ENCODE results near the gene FAM32A. TPM values are rescaled to one million over a fixed set of nuclear protein-coding genes. Genes with fewer than 3 reads are reported as not detected.

Gene FAM32A
- total RNA-seq (2014; rRNA removed; shearing (Covaris generic)) = 119 and 140 TPM in 2 replicates

DNA sequence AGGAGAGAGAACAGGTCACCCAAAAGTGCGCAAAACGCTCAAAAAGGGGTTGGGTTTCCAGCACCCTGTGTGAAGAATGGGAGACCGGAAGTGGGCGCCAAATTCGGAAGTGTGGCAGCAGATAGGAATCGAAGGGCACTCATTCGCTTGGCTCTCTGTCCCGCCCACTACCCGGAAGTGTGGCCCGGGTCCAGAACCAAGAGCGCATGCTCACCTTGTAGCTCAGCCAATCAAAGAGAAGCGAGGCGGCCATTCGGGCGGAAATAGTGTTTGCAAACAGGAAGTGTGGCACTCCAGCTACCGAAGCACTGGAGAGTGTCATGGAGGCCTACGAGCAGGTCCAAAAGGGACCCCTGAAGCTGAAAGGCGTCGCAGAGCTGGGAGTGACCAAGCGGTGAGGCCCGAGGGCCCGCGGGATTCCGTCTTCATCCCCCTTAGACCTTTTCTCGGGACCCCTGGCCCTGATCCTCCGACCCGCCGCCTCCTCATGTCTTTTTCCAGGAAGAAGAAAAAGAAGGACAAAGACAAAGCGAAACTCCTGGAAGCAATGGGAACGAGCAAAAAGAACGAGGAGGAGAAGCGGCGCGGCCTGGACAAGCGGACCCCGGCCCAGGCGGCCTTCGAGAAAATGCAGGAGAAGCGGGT, at the start of gene FAM32A:
Gene FAM32A, plus strand, starts transcription at position 288 of the 645 bp plus-strand sequence. Its CDS starts 33 bp downstream, at position 321.
- peak; percentile 99 for DNase-seq (ENCODE audit: low read depth)

DNA sequence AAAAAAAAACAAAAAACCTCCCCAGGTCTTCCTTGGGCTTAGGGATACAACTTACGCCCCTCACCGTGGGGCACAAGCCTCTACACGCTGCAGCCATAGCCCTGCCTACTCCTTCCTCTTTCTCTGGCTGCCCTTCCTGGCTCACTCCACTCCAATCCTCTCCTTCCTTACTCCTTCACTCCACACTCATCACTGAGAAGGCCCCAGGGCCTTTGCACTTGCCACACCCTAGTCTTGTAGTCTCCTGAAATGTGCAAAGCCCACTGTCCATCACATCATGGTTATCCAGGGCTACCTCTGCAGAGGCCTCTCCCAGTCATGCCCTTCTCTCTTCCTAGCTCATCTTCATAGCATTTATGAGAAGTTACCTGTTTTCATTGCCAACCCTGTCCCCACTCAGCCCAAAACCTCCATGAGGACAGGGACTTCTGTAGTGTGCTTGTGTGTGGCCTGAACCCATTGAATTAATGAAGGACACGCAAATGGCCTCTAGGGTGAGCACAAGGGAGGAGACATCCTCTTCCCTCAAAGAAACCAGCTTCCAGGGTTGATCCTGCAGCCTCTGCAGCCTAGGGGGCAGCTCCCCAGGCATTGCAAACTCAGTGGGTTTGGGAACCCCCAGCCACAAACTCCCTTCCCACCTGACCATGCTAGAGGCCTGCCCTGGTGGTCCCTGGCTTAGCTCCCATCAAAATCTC, 49.6 kb upstream of the FAM32A start:
- DNase-seq (ENCODE audit: low read depth) = no peak

DNA sequence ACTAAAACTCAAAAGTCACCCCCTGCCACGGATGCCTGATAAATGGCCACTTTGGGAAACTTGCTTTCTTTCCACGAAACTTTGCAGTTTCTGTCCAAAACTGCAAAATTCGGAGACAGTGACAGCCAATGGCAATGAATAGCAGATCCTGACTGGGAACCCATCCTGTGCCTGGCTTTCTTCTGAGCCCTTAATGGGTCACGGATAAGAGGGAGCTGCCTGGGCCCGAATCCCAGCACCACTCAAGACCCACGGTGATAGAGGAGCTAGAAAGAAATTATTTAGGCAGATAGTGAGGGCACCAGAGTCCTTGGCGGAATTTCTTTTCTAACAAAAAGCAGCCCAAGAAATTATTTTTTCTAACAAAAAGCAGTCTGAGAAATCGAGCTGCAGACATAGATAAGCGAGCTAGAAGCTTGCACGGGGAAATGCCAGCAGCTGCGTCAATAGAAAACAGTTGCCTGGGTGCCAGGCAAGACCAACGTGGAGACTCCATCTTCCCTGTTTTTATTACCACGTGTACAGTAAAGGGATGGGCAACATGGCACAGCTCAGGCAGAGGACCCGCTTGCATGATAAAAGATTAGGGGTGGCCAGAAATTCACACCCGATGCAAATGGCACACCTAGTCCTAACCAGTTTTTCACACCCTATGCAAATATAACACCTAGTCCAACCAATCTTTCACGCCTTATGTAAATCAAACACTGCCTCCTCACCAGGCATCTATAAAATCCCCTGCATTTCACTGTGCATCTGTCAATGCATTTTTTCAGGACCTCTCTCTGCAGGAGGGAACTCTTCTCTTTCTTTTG, 48.8 kb upstream of the FAM32A start:
- no peak for DNase-seq (ENCODE audit: low read depth)

DNA sequence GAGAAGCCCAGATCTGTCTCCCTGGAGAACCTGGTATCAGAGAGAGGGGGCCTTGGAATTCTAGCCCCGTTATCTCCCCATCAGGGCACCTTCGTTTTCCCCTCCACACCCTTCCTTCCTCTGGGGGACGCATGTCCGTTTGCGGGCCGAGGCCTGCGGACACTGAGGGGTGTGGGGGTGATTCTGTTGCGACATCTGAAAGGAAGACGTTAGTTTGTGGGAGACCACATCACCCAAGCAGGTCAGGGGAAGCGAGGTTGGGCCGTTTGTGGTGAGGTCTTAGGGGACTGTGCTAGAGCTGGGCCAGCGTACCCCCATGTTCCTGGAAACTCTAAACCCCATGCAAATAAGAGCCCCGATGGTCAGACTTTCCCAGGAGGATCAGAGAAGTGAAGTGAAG, 45.5 kb upstream of the FAM32A start:
- no peak for DNase-seq (ENCODE audit: low read depth)

DNA sequence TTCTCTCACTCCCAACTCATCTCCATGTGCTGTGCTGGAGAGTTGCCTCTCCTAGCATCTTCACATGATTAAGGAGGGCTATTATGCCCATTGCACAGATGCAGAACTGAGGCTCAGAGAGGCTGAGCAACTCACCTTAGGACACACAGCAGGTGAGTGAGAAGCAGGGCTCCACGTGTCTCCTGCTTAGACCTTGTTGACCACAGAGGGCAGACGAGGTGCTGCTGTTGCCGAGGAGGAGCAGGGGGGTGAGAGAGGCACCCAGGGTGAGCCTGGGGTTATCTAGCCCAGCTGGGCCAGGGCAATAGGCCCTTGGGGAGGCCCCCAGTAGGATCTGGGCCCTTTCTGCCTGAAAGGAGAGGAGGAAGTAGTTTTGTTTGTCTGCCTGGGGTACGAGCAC, 44.2 kb upstream of the FAM32A start:
- DNase-seq (ENCODE audit: low read depth) = no peak

DNA sequence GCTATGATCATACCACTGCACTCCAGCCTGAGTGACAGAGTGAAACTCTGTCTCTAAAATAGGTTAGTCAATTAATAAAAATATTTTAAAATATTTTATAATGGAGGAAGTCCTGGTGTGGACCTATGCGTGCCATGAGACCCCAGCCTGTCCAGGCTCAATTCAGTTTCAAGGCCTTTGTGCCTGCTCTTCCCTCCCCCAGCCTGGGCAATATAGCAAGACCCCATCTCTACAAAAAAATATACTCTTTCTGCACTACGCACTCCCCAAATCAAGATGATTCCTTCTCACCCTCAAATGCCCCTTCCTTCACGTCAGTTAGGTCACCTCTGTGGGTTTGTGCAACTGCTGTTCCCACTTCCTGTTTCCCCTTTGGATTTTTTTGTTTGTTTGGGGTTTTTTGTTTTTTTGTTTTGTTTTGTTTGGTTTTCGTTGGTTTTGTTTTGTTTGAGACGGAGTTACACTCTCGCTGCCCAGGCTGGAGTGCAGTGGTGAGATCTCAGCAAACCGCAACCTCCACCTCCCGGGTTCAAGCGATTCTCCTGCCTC, 43.1 kb upstream of the FAM32A start:
- DNase-seq (ENCODE audit: low read depth) = no peak

DNA sequence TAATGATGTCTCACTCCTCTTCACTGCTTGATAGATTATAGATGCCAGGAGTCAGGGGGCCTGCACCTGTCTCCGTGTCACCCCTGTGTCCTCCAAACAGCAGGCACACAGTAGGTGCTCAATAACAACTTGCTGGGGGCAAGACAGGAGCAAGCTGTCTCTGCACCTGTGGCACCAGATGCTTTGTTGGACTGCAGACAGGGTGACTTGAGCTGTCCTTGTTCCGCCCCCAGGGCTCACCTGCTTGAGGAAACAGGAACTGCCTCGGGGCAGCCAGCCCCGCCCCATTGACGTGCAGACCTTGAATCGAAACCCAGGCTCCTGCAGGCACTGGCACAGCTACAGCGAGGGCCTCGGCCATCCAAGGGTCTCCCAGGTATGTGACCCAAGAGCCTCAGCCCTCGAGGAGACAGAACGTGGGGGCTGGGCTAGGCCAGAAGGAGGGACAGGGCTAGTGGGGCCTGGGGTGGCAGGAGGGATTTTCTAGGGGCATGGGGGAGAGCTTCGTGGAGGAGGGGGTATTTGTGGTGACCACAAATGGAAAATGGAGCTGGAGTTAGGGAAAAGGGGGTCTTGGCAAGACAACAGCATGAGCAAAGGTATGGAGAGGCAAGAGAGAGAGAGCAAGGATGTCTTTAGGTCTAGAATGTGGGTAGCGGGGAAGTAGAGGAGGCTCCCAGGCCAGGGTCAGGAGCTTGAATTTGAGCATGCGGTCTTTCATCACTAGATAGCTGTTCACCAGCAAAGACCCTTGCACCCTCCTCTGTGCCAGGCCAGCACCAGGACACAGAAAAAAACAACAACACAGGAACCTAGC, 41.6 kb upstream of the FAM32A start, which contains the start of gene HSH2D:
Gene HSH2D, plus strand, starts transcription at position 287 of the 817 bp plus-strand sequence. CDS start 5,066 bp downstream, outside the sequence.
- no peak for DNase-seq (ENCODE audit: low read depth)

DNA sequence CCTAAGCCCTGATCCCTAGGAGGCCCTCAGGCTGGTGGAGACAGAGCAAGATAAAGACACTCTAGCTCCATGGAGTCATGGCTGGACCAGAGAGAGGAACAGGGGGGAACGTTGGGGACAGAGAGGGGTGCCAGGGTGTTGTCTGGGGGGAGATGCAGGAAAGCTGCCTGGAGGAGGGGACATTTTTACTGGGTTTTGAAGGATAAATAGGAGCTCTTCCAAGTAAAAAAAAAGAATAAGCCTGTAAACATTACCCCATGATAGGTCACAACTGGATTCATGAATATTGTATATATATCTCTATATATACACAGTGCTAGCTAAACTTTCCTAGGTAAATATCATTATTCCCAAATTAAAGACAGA, 41.0 kb upstream of the FAM32A start:
- no peak for DNase-seq (ENCODE audit: low read depth)

DNA sequence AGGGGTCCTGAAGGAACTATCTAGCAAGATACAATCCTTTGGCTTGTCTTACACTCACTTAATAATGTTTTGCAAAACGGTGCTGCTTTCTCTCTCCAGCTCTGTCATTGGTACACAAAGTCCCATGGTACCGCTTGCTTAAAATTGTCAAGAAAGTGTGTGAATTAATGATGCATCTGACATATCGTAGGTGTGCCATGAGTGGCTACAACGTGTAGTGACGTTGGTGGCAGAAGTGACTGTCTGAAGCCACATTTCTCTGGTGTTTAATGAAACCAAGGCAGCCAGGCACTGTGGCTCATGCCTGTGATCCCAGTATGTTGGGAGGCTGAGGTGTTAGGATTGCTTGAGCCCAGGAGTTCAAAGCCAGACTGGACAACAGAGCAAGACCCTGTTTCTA, 39.1 kb upstream of the FAM32A start:
- no peak for DNase-seq (ENCODE audit: low read depth)

DNA sequence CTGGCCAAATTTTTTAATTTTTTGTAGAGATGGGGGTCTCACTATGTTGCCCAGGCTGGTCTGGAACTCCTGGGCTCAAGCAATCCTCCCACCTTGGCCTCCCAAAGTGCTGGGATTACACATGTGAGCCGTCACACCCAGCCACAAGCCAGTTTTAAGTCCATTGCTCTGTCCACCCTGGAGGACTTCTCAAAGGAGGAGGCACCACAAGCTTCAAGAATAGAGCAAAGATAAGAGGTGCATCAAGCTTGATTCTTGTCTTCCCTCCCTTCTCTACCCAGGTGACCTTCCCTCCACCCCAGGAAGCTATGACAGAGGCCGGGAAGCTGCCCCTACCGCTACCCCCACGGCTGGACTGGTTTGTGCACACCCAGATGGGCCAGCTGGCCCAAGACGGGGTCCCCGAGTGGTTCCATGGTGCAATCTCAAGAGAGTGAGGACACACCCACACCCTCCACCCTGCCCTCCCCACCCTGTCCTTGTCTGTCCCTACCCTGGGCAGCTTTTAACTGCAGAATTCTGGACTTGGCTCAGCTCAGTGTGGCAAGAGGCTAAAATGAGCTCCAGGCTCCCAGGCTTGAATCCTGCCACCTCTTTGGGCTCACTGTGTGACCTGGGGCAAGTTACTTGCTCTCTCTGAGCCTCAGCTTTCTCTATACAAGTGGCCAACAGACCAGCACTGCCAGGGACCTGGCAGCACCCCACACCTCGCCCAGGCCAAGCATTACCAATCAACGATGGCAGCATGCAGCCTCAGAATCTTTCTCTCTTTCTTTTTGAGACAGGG, 36.6 kb upstream of the FAM32A start:
- DNase-seq (ENCODE audit: low read depth) = no peak

DNA sequence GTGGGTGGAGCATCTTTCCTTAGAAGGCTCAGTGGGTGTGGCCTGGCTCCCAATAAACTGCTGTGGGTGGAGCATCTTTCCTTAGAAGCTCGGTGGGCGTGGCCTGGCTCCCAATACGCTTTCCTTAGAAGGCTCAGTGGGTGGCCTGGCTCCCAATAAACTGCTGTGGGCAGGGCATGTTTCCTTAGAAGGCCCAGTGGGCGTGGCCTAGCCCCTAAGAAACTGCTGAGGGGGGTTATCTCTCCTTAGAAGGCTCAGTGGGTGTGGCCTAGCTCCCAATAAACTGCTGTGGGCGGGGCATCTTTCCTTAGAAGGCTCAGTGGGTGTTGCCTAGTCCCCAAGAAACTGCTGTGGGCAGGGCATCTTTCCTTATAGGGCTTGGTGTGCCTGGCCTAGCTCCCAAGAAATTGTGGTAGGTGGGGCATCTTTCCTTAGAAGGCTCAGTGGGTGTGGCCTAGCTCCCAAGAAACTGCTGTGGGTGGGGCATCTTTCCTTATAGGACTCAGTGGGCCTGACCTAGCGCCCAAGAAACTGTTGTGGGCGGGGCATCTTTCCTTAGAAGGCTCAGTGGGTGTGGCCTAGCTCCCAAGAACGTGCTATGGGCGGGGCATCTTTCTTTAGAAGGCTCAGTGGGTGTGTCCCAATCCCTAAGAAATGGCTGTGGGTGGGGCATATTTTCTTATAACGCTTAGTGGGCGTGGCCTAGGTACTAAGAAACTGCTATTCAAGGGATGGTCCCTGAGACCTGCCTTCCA, 31.5 kb upstream of the FAM32A start:
- no peak for DNase-seq (ENCODE audit: low read depth)

DNA sequence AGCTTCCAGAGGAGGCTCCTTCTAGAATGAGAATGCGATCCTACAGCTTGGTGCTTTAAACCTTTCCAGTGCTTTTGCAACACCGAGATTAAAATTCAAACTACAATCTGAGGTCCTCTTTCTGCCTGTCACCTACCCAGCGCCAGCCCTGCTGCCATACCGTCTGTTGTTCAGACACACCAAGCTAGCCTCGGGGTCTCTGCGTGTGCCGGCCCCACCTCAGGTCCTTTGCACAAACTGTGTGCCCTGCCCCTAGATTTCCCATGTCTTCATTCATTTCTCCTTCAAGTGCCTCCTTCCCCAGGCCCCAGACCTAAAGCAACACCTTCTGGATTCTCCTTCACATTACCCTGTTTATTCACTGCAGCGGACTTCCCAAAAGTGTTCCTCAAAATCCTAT, 30.7 kb upstream of the FAM32A start:
- no peak for DNase-seq (ENCODE audit: low read depth)

DNA sequence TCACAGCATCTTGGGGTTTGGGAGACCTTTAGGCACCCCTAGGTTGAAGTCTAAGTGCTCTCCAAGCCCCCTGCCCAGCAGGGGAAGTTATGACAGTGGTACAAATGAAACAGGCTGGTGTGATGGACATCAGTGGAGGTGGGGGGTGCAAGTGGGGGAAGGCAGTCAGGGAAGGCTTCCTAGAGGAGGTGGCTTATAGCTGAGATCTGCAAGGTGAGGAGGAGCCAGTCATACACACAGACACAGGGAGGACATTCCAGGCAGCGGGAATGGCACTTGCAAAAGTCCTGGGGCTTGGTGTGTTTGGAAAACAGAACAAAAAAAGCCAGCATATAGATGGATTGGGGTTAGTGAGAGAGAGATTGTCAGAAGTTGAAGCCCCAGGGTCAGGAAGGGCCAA, 30.1 kb upstream of the FAM32A start:
- no peak for DNase-seq (ENCODE audit: low read depth)

DNA sequence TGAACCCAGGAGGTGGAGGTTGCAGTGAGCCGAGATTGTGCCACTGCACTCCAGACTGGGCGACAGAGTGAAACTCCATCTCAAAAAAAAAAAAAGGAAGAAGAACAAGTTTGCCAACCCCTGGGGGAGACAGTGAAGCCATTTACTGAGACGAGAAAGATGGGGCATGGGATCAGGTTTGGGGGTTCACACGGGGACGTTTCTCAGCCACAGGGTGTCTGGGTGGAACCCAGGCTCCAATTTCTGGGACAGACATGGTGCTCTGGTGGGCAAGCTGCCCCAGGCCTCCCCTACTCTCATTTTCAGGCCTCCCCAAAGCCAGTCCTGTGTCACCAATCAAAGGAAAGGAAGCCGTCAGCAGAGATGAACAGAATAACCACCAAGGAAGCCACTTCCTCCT, 28.3 kb upstream of the FAM32A start:
- no peak for DNase-seq (ENCODE audit: low read depth)

DNA sequence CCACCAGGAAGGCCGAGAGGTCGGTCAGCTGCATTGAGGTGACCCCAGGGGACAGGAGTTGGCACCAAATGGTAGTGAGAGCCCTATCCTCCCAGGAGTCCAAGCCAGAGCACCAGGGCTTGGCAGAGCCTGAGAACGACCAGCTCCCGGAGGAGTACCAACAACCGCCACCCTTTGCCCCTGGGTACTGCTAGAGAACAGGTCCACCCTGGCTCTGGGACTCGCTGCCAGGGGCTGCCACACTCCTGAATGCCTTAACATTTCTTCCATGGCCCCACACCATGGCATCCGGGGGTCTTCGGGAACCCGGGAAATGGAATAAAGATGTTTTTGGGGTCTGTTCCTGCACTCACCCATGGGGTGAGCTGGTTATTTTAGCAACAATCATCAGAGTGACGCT, 27.6 kb upstream of the FAM32A start:
- DNase-seq (ENCODE audit: low read depth) = no peak

DNA sequence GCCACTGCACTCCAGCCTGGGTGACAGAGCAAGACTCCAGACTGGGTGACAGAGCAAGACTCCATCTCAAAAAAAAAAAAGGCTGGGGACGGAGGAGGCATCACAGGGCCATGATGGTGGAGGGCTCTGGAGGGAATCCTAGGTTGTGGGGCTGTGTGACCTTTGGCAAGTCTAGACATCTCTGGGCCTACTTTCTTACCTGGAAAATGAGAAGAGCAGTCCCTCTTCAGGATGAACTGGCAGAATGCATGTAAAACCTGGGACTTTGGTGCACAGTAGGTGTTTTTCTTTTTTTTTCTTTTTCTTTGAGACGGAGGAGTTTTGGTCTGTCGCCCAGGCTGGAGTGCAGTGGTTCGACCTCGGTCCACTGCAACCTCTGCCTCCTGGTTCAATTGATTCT, 25.6 kb upstream of the FAM32A start:
- DNase-seq (ENCODE audit: low read depth) = no peak

DNA sequence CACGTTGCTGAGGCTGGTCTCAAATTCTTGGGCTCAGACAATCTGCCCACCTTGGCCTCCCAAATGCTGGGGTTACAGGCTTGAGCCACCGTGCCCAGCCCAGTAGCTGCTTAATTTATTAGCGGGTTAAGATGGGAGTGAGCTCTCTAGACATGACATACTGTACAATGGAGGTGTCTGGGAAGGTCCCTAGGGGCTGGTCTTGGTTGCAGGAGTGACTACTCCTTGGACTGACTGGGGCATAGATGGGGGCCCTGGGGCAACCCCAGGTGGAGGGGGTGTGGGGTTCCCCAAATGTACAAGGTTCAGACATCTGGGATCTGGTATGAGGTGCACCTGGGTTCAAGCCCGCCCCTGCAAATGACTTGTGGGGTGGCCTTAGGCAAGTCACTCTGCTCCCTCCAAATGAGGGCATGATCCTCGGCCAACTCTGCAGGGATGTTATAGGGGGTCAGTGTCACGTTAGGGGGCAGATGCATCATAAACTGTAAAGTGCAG, 24.7 kb upstream of the FAM32A start:
- DNase-seq (ENCODE audit: low read depth) = no peak

DNA sequence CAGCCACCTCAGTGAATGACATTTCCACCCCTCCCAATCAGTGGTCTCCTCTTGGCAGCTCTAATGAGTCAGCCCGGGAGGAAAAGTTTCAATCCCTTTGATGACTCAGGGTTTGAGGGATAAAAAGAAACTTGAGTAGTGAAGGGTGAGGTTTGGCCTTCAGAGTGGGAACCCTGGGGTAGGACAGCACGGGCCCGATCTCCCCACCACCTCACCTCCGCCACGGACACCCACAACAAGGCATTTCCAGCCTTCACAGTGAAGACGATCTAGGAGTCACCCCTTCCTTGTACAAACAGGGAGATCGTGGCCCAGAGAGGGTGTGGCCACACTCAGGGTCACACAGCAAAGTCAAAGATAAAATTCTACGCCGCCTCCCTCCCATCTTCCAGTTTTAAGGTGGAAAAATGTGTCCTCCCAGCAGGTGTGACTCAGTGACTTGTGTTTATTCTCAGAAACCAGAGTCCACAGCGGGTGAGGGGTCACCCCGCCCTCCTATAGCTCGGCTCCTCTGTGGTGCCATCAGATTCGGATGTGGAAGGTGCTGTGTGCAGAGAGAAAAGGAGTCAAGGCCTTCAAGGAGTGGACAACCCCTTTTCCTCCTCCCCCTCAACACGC, 24.2 kb upstream of the FAM32A start:
- peak; percentile 79 for DNase-seq (ENCODE audit: low read depth)

DNA sequence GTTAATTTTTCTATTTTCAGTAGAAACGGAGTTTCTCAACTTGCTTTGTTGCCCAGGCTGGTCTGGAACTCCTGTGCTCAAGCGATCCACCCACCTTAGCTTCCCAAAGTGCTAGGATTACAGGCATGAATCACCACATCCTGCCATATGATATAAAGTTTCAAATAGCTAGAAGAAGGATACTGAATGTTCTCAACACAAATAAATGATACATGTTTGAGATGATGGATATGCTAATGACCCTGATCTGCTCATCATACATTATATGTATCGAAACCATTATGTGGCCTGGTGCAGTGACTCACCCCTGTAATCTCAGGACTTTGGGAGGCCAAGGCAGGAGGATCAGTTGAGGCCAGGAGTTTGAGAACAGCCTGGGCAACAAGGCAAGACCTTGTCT, 23.4 kb upstream of the FAM32A start:
- DNase-seq (ENCODE audit: low read depth) = peak; percentile 56

Data from RPMI7951 (cell line).